HTERT RPE-1 (cell line): ENCODE data around the gene LMBRD2.

ENCODE experiments used
- in situ Hi-C: fragments of 300-500 bp; cut with MboI; formaldehyde crosslinking; loops from 4 replicates; pipeline ENCODE4 v1.14.3; 2020; ENCODE audit warnings: low sequenced_read_pairs

Gene LMBRD2

GRCh38 chr5:36125868-36126267, 25.8 kb downstream of the LMBRD2 start:
- in situ Hi-C loops: no loop called here

GRCh38 chr5:36111238-36111637, 40.4 kb downstream of the LMBRD2 start:
- in situ Hi-C loops: no loop called here

- in situ Hi-C loops: no loop called here
Measured at GRCh38 chr5:36108758-36109460, 42.8 kb downstream of the LMBRD2 start.

- in situ Hi-C loops: no loop called here
Measured at GRCh38 chr5:36105819-36106218, 45.9 kb downstream of the LMBRD2 start.

GRCh38 chr5:36099748-36100147, 51.9 kb downstream of the LMBRD2 start:
- in situ Hi-C loops: no loop called here

- in situ Hi-C loops: no loop called here
Measured at GRCh38 chr5:36096486-36096885, 55.2 kb downstream of the LMBRD2 start.

- in situ Hi-C loops: no loop called here
Measured at GRCh38 chr5:36089989-36090388, 61.7 kb downstream of the LMBRD2 start.

GRCh38 chr5:36079200-36079781, 72.4 kb downstream of the LMBRD2 start:
- in situ Hi-C loops: no loop called here

GRCh38 chr5:36078430-36078829, 73.3 kb downstream of the LMBRD2 start:
- in situ Hi-C loops: no loop called here

GRCh38 chr5:36073595-36074216, 78.0 kb downstream of the LMBRD2 start:
- in situ Hi-C loops: no loop called here

- in situ Hi-C loops: no loop called here
Measured at GRCh38 chr5:36070687-36071571, 80.8 kb downstream of the LMBRD2 start.

- in situ Hi-C loops: no loop called here
Measured at GRCh38 chr5:36068751-36069281, 82.9 kb downstream of the LMBRD2 start.

- in situ Hi-C loops: no loop called here
Measured at GRCh38 chr5:36066540-36067210, 85.0 kb downstream of the LMBRD2 start, which contains the start of gene UGT3A2. UGT3A2 (minus strand) TSS chr5:36066882; CDS start chr5:36066789, 93 bp downstream.

- in situ Hi-C loops: no loop called here
Measured at GRCh38 chr5:36066001-36066539, 85.6 kb downstream of the LMBRD2 start.

- in situ Hi-C loops: no loop called here
Measured at GRCh38 chr5:36060420-36060887, 91.2 kb downstream of the LMBRD2 start.

GRCh38 chr5:36059571-36060419, 91.9 kb downstream of the LMBRD2 start:
- in situ Hi-C loops: no loop called here

- in situ Hi-C loops: no loop called here
Measured at GRCh38 chr5:36058776-36059175, 92.9 kb downstream of the LMBRD2 start.

GRCh38 chr5:36057386-36057785, 94.3 kb downstream of the LMBRD2 start:
- in situ Hi-C loops: no loop called here

- in situ Hi-C loops: no loop called here
Measured at GRCh38 chr5:36056422-36056821, 95.3 kb downstream of the LMBRD2 start.
